SK-N-SH treated with all-trans-retinoic acid at 6 μM for 48 hours (cell line): Measurements from ENCODE around the gene ALK.

Source experiments
- PATZ1 ChIP-seq: fragments of 250-450 bp; sonication (Bioruptor Pico); IDR thresholded peaks from 2 replicates; pipeline ENCODE4 v1.8.0; 2020; ENCODE audit warnings: mild to moderate bottlenecking, moderate library complexity, borderline replicate concordance
- RARB ChIP-seq: fragments of 250-450 bp; sonication (Bioruptor Pico); IDR thresholded peaks from 2 replicates; pipeline ENCODE4 v1.8.0; 2021; ENCODE audit warnings: mild to moderate bottlenecking, moderate library complexity
- ZFP30 ChIP-seq: fragments of 450-650 bp; formaldehyde crosslinking; IDR thresholded peaks from 2 replicates; pipeline ENCODE4 v1.5.0; 2022; ENCODE audit warnings: mild to moderate bottlenecking, moderate library complexity

GRCh38 chr2:29196792-29197788 is 724.3 kb downstream of the ALK start:
- TF ChIP-seq PATZ1, result no peak
- no peak for TF ChIP-seq ZFP30 (CRISPR knock-in tag)
- no peak for TF ChIP-seq RARB (CRISPR knock-in tag)
